ENCODE measurements around the gene TOR1AIP2.

GRCh38 chr1:179865377-179865776 lies 12.2 kb downstream of the TOR1AIP2 start:
- TF ChIP-seq BACH2 (CRISPR knock-in tag; IDR thresholded peaks at IDR 0.05; ENCODE audit: borderline replicate concordance): no peak
- no peak for TF ChIP-seq OSR1 (CRISPR knock-in tag; IDR thresholded peaks at IDR 0.05)
- TF ChIP-seq GLIS3 (CRISPR knock-in tag; IDR thresholded peaks at IDR 0.05): no peak
- TF ChIP-seq, protein P1, sequence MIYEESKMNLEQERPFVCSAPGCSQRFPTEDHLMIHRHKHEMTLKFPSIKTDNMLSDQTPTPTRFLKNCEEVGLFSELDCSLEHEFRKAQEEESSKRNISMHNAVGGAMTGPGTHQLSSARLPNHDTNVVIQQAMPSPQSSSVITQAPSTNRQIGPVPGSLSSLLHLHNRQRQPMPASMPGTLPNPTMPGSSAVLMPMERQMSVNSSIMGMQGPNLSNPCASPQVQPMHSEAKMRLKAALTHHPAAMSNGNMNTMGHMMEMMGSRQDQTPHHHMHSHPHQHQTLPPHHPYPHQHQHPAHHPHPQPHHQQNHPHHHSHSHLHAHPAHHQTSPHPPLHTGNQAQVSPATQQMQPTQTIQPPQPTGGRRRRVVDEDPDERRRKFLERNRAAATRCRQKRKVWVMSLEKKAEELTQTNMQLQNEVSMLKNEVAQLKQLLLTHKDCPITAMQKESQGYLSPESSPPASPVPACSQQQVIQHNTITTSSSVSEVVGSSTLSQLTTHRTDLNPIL (CRISPR knock-in tag; IDR thresholded peaks at IDR 0.05; ENCODE audit: low read depth): no peak
- no peak for TF ChIP-seq TOX (CRISPR knock-in tag; IDR thresholded peaks at IDR 0.05; ENCODE audit: borderline replicate concordance)
- no peak for TF ChIP-seq ZFP3 (CRISPR knock-in tag; IDR thresholded peaks at IDR 0.05)
- TF ChIP-seq ZNF70 (CRISPR knock-in tag; IDR thresholded peaks at IDR 0.05): no peak
- TF ChIP-seq ARNTL (CRISPR knock-in tag; IDR thresholded peaks at IDR 0.05; ENCODE audit: borderline replicate concordance, low read depth): no peak
- no peak for TF ChIP-seq ZFP30 (CRISPR knock-in tag; IDR thresholded peaks at IDR 0.05)

All from SK-N-SH treated with all-trans-retinoic acid at 6 μM for 48 hours (cell line).